ENCODE measurements around the gene SH3RF1. TPM values are rescaled to one million over a fixed set of nuclear protein-coding genes. Genes with fewer than 3 reads are reported as not detected.

Gene SH3RF1
- total RNA-seq, 1 donor from 2014 or later: 19.6 TPM

GRCh38 chr4:169098532-169098931 is 172.2 kb downstream of the SH3RF1 start:
- TF ChIP-seq CTCF (IDR thresholded peaks at IDR 0.05; ENCODE audit: unreplicated experiment): no peak
- peaks cover 36% of the 10 kb centered on the region for H3K36me3 Mint-ChIP-seq
- no peak overlapping the region for H3K27ac Mint-ChIP-seq
- no peak overlapping the region for H3K4me3 Mint-ChIP-seq
- no peaks in the 10 kb centered on the region for H3K27me3 Mint-ChIP-seq (ENCODE audit: low read depth)
- peaks cover 5% of the 10 kb centered on the region for H3K4me1 Mint-ChIP-seq
- peaks cover 7% of the 10 kb centered on the region for H3K9me3 Mint-ChIP-seq
- no peak for DNase-seq (ENCODE audit: low spot score in 2 of 2, unreplicated experiment in 2 of 2)

GRCh38 chr4:169098054-169098497 is 172.7 kb downstream of the SH3RF1 start:
- Mint-ChIP-seq H3K4me3 (no peak overlapping the region), H3K27ac (no peak overlapping the region), H3K4me1 (peaks cover 3% of the 10 kb centered on the region), H3K27me3 (ENCODE audit: low read depth) (no peaks in the 10 kb centered on the region), H3K36me3 (peaks cover 36% of the 10 kb centered on the region), H3K9me3 (peaks cover 7% of the 10 kb centered on the region)
- no peak for TF ChIP-seq CTCF (IDR thresholded peaks at IDR 0.05; ENCODE audit: unreplicated experiment)
- no peak for DNase-seq (ENCODE audit: low spot score in 2 of 2, unreplicated experiment in 2 of 2)

- Mint-ChIP-seq H3K4me3 (no peak overlapping the region), H3K27ac (no peak overlapping the region), H3K27me3 (ENCODE audit: low read depth) (no peaks in the 10 kb centered on the region), H3K9me3 (peaks cover 7% of the 10 kb centered on the region), H3K4me1 (no peaks in the 10 kb centered on the region), H3K36me3 (peaks cover 39% of the 10 kb centered on the region)
- DNase-seq (ENCODE audit: low spot score in 2 of 2, unreplicated experiment in 2 of 2): no peak
- no peak for TF ChIP-seq CTCF (IDR thresholded peaks at IDR 0.05; ENCODE audit: unreplicated experiment)
These were observed 174.5 kb downstream of the SH3RF1 start for GRCh38 chr4:169096221-169096620.

- no peak overlapping the region for H3K4me3 Mint-ChIP-seq
- no peak for TF ChIP-seq CTCF (IDR thresholded peaks at IDR 0.05; ENCODE audit: unreplicated experiment)
- DNase-seq (ENCODE audit: low spot score in 2 of 2, unreplicated experiment in 2 of 2): no peak
- H3K27me3 Mint-ChIP-seq (ENCODE audit: low read depth): no peaks in the 10 kb centered on the region
- H3K4me1 Mint-ChIP-seq: no peaks in the 10 kb centered on the region
- peaks cover 15% of the 10 kb centered on the region for H3K9me3 Mint-ChIP-seq
- peaks cover 43% of the 10 kb centered on the region for H3K36me3 Mint-ChIP-seq
- no peak overlapping the region for H3K27ac Mint-ChIP-seq
These were observed 176.0 kb downstream of the SH3RF1 start for GRCh38 chr4:169094656-169095231.

GRCh38 chr4:169092889-169093522 is 177.8 kb downstream of the SH3RF1 start:
- Mint-ChIP-seq H3K9me3 (peaks cover 18% of the 10 kb centered on the region), H3K27me3 (ENCODE audit: low read depth) (no peaks in the 10 kb centered on the region), H3K27ac (no peak overlapping the region), H3K4me1 (no peaks in the 10 kb centered on the region), H3K36me3 (peaks cover 41% of the 10 kb centered on the region), H3K4me3 (no peak overlapping the region)
- no peak for DNase-seq (ENCODE audit: low spot score in 2 of 2, unreplicated experiment in 2 of 2)
- no peak for TF ChIP-seq CTCF (IDR thresholded peaks at IDR 0.05; ENCODE audit: unreplicated experiment)
